ENCODE measurements around the gene KCNE4. TPM values are rescaled to one million over a fixed set of nuclear protein-coding genes. Genes with fewer than 3 reads are reported as not detected.

Gene KCNE4
- total and polyA plus RNA-seq, 4 donors = 0.19 to 0.42 (median 0.31) TPM

- no peaks in the 10 kb centered on the region for H3K27me3 ChIP-seq (ENCODE audit: control insufficient read depth in 4 of 4, insufficient read depth in 4 of 4, low read length in 3 of 4)
- no peak overlapping the region for H3K4me3 ChIP-seq (ENCODE audit: low read depth in 1 of 3, low read length in 3 of 3)
- no peak overlapping the region for H3K9ac ChIP-seq (ENCODE audit: low read depth in 1 of 2, low read length in 2 of 2)
- no peak overlapping the region for H3K27ac ChIP-seq (ENCODE audit: low read depth in 1 of 2, low read length in 2 of 2)
- no peak for TF ChIP-seq HNF4A (conservative IDR thresholded peaks at IDR 0.05)
- no peak for TF ChIP-seq REST (IDR thresholded peaks at IDR 0.05)
- no peak for TF ChIP-seq FOXA2 (IDR thresholded peaks at IDR 0.05)
- no peak for TF ChIP-seq YY1 (IDR thresholded peaks at IDR 0.05)
- TF ChIP-seq MAX (IDR thresholded peaks at IDR 0.05) = no peak
- TF ChIP-seq EGR1 (IDR thresholded peaks at IDR 0.05; ENCODE audit: low read depth in 2 of 2) = no peak
- no peak for TF ChIP-seq GABPA (IDR thresholded peaks at IDR 0.05 in 1 of 2, conservative IDR thresholded peaks at IDR 0.05 in 1 of 2)
- no peak for TF ChIP-seq TAF1 (conservative IDR thresholded peaks at IDR 0.05)
- TF ChIP-seq SP1 (IDR thresholded peaks at IDR 0.05) = no peak
- no peak for TF ChIP-seq ATF3 (IDR thresholded peaks at IDR 0.05)
- WGBS = 73% methylated on average over 4 of the region's 4 CpGs
- no peaks in the 10 kb centered on the region for H3K9me3 ChIP-seq (ENCODE audit: control insufficient read depth in 4 of 4, low read length in 3 of 4)
- H3K4me1 ChIP-seq (ENCODE audit: control insufficient read depth in 4 of 4, insufficient read depth in 4 of 4, low read length in 3 of 4) = no peaks in the 10 kb centered on the region
- H3K36me3 ChIP-seq (ENCODE audit: control insufficient read depth in 4 of 4, insufficient read depth in 3 of 4, low read depth in 1 of 4, low read length in 3 of 4) = no peaks in the 10 kb centered on the region
- no peak for DNase-seq (ENCODE audit: low spot score)
Observed at GRCh38 chr2:223060201-223060825, 8.3 kb downstream of the KCNE4 start.

GRCh38 chr2:223062396-223062795 is 10.4 kb downstream of the KCNE4 start:
- H3K27ac ChIP-seq (ENCODE audit: low read depth in 1 of 2, low read length in 2 of 2) = no peak overlapping the region
- H3K36me3 ChIP-seq (ENCODE audit: control insufficient read depth in 4 of 4, insufficient read depth in 3 of 4, low read depth in 1 of 4, low read length in 3 of 4) = no peaks in the 10 kb centered on the region
- DNase-seq (ENCODE audit: low spot score) = no peak
- no peak overlapping the region for H3K4me3 ChIP-seq (ENCODE audit: low read depth in 1 of 3, low read length in 3 of 3)
- WGBS = 68% methylated on average over 2 of the region's 2 CpGs
- H3K9ac ChIP-seq (ENCODE audit: low read depth in 1 of 2, low read length in 2 of 2) = no peak overlapping the region
- no peaks in the 10 kb centered on the region for H3K4me1 ChIP-seq (ENCODE audit: control insufficient read depth in 4 of 4, insufficient read depth in 4 of 4, low read length in 3 of 4)
- no peaks in the 10 kb centered on the region for H3K27me3 ChIP-seq (ENCODE audit: control insufficient read depth in 4 of 4, insufficient read depth in 4 of 4, low read length in 3 of 4)
- TF ChIP-seq ZBTB33 (IDR thresholded peaks at IDR 0.05) (no peak), HNF4G (IDR thresholded peaks at IDR 0.05) (no peak), RAD21 (IDR thresholded peaks at IDR 0.05) (no peak), RXRA (IDR thresholded peaks at IDR 0.05) (no peak), TAF1 (conservative IDR thresholded peaks at IDR 0.05) (no peak), HNF4A (conservative IDR thresholded peaks at IDR 0.05) (no peak), FOXA2 (IDR thresholded peaks at IDR 0.05) (no peak), REST (IDR thresholded peaks at IDR 0.05) (no peak), YY1 (IDR thresholded peaks at IDR 0.05) (no peak), EGR1 (IDR thresholded peaks at IDR 0.05; ENCODE audit: low read depth in 2 of 2) (no peak), ATF3 (IDR thresholded peaks at IDR 0.05) (no peak), JUND (IDR thresholded peaks at IDR 0.05) (no peak), MAX (IDR thresholded peaks at IDR 0.05) (no peak)
- peaks cover 0 to 3% (median 0%) of the 10 kb centered on the region in 4 donors for H3K9me3 ChIP-seq (ENCODE audit: control insufficient read depth in 4 of 4, low read length in 3 of 4)

All from liver (tissue), 9 donors.